ENCODE measurements around the gene GIN1. TPM values are rescaled to one million over a fixed set of nuclear protein-coding genes. Genes with fewer than 3 reads are reported as not detected.

The GIN1 gene
- total and polyA plus RNA-seq, 2 of the 4 experiments (the other 2 are of a cell fraction), result 2.9 to 3.1 TPM

GRCh38 chr5:103093727-103094126, 26.2 kb downstream of the GIN1 start:
- Histone ChIP-seq H3K4me3 (ENCODE audit: insufficient read depth, low read depth, low read length) (no peak overlapping the region), H2BK20ac (ENCODE audit: low read depth, low read length) (no peak overlapping the region), H3K27me3 (ENCODE audit: control insufficient read depth, insufficient read depth, low read length) (no peaks in the 10 kb centered on the region), H4K8ac (ENCODE audit: low read depth in 2 of 2, low read length in 2 of 2) (no peak overlapping the region), H2BK15ac (ENCODE audit: low read depth, low read length) (no peak overlapping the region), H2BK5ac (ENCODE audit: low read depth, low read length, poor library complexity, severe bottlenecking) (no peak overlapping the region), H2BK120ac (ENCODE audit: low read depth, low read length) (no peak overlapping the region), H3K4me2 (ENCODE audit: low read depth, low read length) (no peak overlapping the region), H3K9ac (ENCODE audit: low read depth, low read length) (no peak overlapping the region), H4K91ac (ENCODE audit: insufficient read depth, low read depth, low read length) (no peak overlapping the region), H3K23ac (ENCODE audit: low read depth, low read length) (no peak overlapping the region), H3K4me1 (ENCODE audit: control insufficient read depth, insufficient read depth, low read length) (no peaks in the 10 kb centered on the region), H3K36me3 (ENCODE audit: control insufficient read depth, insufficient read depth, low read length) (no peaks in the 10 kb centered on the region; the same call in 1 of the 2 replicates), H4K20me1 (ENCODE audit: insufficient read depth, low read length) (no peaks in the 10 kb centered on the region), H4K5ac (ENCODE audit: low read depth, low read length) (no peak overlapping the region), H2AFZ (replicated peaks; ENCODE audit: low read length, poor library complexity) (no peak overlapping the region), H3K9me3 (ENCODE audit: control insufficient read depth, insufficient read depth, low read length) (no peaks in the 10 kb centered on the region), H3K9me1 (ENCODE audit: insufficient read depth, low read length) (no peaks in the 10 kb centered on the region), H3K14ac (replicated peaks; ENCODE audit: low read depth, low read length) (no peak overlapping the region), H3K27ac (ENCODE audit: insufficient read depth, low read length) (no peak overlapping the region), H2AK5ac (ENCODE audit: low read depth, low read length) (no peak overlapping the region), H3K56ac (ENCODE audit: extremely low read depth, insufficient read depth, low read length) (no peak overlapping the region), H3K18ac (ENCODE audit: low read depth, low read length) (no peak overlapping the region), H3K79me1 (ENCODE audit: low read depth in 1 of 2, low read length in 2 of 2) (no peaks in the 10 kb centered on the region; a peak in 1 of 4 replicates), H3K4ac (ENCODE audit: low read depth, low read length) (no peak overlapping the region), H2AK9ac (replicated peaks; ENCODE audit: low read depth, low read length, poor library complexity) (no peak overlapping the region)
- ATAC-seq (ENCODE audit: low read depth) (no peak), DNase-seq (no peak)
- intact Hi-C loops (cut with micrococcal nuclease) (no loop called here), dilution Hi-C loops (cut with HindIII; ENCODE audit: low sequenced_read_pairs, unreplicated experiment) (no loop called here), in situ Hi-C loops (cut with MboI; ENCODE audit: low sequenced_read_pairs) (no loop called here)
- TF ChIP-seq USF2 (IDR thresholded peaks at IDR 0.05; ENCODE audit: low read depth, low read length) (no peak), ELK1 (IDR thresholded peaks at IDR 0.05; ENCODE audit: borderline replicate concordance, low read depth, low read length) (no peak), FOS (IDR thresholded peaks at IDR 0.05; ENCODE audit: low read depth, low read length) (no peak)
- ChIA-PET CTCF (interaction anchor here (0.7 kb wide), 1 partner anchor 9 kb away, joined by 3 read pairs; no protein-coding TSS in a partner anchor), POLR2A (ENCODE audit: unreplicated experiment) (no interaction called here)
- no TSS peak for BruUV-seq (replicated peaks)
- no CpG with 5 or more reads among the region's 1 CpG for WGBS, 2 experiments (ENCODE audit: extremely low coverage in 2 of 2, insufficient read length in 1 of 2)

Data from IMR-90 (cell line).